GM23248 (cell line): Measurements from ENCODE around the gene TMEM259.

Experiments used
- EZH2 ChIP-seq: fragments of 200-600 bp; sonication (generic); IDR thresholded peaks from 2 replicates; pipeline ENCODE4 v1.6.1; 2018; ENCODE audit warnings: antibody characterized with exemption, mild to moderate bottlenecking; ENCODE audit not compliant: insufficient read depth, poor library complexity, severe bottlenecking
- EZH2phosphoT487 ChIP-seq: fragments of 200-600 bp; sonication (generic); IDR thresholded peaks from 2 replicates; pipeline ENCODE4 v1.6.1; 2018; ENCODE audit warnings: antibody characterized with exemption, moderate library complexity, mild to moderate bottlenecking, low read depth; ENCODE audit not compliant: insufficient read depth

DNA sequence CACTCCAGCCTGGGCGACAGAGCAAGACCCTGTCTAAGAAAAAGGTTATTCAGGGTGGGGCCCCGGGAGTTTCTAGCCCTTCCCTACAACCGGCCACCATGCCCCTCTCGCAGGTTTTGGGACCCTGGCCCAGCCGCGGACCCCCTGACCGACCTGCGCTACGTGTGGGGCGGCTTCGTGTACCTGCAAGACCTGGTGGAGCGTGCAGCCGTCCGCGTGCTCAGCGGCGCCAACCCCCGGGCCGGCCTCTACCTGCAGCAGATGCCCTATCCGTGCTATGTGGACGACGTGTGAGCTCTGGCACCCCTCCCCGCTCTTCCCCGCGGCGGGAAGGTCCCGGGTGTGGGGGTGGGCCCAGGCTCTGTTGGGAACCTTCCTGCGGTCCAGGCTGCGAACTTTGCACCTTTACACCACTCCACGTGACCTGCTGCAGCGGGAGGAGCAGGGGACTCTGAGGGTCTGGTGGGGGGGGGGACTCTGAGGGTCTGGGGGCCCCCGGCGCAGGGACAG is 25.2 kb upstream of the TMEM259 start:
- TF ChIP-seq EZH2 (no peak), EZH2phosphoT487 (no peak)
